Measurements from ENCODE around the gene NDOR1. TPM values are rescaled to one million over a fixed set of nuclear protein-coding genes. Genes with fewer than 3 reads are reported as not detected.

Gene NDOR1
- total and polyA plus RNA-seq, 2 of the 8 experiments (the other 6 are each of a cell fraction or from before 2014, with no cell fraction given) = 25.7 to 32.3 TPM

DNA sequence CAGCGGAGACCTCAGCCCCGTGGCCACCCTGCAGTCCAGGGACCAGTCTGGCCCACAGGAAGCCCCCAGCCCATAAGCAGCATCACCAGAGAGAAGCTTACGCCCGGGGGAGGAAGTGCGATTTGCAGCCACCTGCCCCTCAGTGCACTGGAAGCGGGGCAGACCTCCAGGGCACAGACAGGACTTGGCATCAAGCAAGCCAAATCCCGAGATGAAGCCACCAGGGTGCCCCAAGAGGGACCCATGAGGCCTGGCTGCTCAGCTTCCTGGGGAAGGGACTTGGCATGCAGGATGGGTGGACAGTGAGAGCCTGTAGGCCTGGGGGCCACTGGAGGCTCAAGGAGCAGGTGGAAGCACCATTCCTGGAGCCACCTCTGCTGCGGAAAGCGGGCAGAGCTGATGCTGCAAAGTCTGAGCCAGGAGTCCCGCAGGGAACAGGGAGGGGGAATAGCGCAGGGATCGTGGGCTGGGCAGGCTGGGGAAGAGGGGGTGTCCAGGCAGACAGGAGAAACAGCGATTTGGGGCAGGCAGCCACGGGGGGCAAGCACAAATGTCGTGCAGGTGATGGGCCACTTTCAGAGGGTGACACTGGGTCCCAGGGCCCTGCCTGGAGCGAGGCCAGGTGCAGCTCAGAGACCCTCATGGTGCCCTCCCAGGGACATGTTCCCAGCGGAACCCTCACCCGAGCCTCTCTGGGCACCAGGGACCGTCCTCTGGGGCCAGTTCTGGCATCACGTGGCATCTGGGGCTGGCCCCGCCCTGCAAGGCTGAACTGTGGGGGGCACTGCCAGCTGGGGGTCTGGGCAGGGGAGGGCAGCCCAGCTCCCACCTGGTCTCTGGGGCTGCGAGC lies 38.9 kb upstream of the NDOR1 start (continued):
- no peak for TF ChIP-seq PHF8 (conservative IDR thresholded peaks at IDR 0.05; ENCODE audit: low read depth, low read length)
- TF ChIP-seq HDAC2 (IDR thresholded peaks at IDR 0.05; ENCODE audit: borderline replicate concordance in 1 of 2, low read depth in 2 of 2, low read length in 2 of 2) = no peak
- TF ChIP-seq CEBPB (IDR thresholded peaks at IDR 0.05; ENCODE audit: low read depth, low read length) = no peak
- TF ChIP-seq CHD1 (IDR thresholded peaks at IDR 0.05; ENCODE audit: low read depth, low read length) = no peak
- TF ChIP-seq EZH2 (IDR thresholded peaks at IDR 0.05; ENCODE audit: low read depth, low read length, severe bottlenecking) = no peak

Data from H1 (cell line).